Adipocyte (in vitro differentiated cells): ENCODE measurements around the gene CDH7.

Source experiments
- DNase-seq: peaks from one replicate; pipeline ENCODE4 v3.0.0-alpha.2; 2015; ENCODE audit warnings: low read depth
- H3K27me3 ChIP-seq: replicated peaks from 2 replicates; pipeline ENCODE4 v1.7.0; 2013; ENCODE audit warnings: mild to moderate bottlenecking, low read length, moderate library complexity; ENCODE audit not compliant: control insufficient read depth, insufficient read depth
- H3K36me3 ChIP-seq: 2 replicates; pipeline ENCODE4 v1.7.0; 2013; ENCODE audit warnings: low read length, mild to moderate bottlenecking, moderate library complexity; ENCODE audit not compliant: control insufficient read depth, insufficient read depth, severe bottlenecking
- H3K4me1 ChIP-seq: 2 replicates; pipeline ENCODE4 v1.7.0; 2013; ENCODE audit warnings: mild to moderate bottlenecking, low read length, moderate library complexity; ENCODE audit not compliant: control insufficient read depth, insufficient read depth
- H3K4me3 ChIP-seq: 2 replicates; pipeline ENCODE4 v1.7.0; 2013; ENCODE audit warnings: mild to moderate bottlenecking, low read length, moderate library complexity
- H3K9ac ChIP-seq: 2 replicates; pipeline ENCODE4 v1.7.0; 2013; ENCODE audit warnings: mild to moderate bottlenecking, low read length, moderate library complexity
- H3K9me3 ChIP-seq: 2 replicates; pipeline ENCODE4 v1.7.0; 2013; ENCODE audit warnings: mild to moderate bottlenecking, low read length, moderate library complexity; ENCODE audit not compliant: control insufficient read depth

The CDH7 gene

GRCh38 chr18:65835881-65836280 lies 85.1 kb downstream of the CDH7 start:
- Histone ChIP-seq H3K9me3 (no peaks in the 10 kb centered on the region), H3K9ac (no peak overlapping the region), H3K27me3 (no peaks in the 10 kb centered on the region), H3K4me3 (no peak overlapping the region), H3K36me3 (no peaks in the 10 kb centered on the region), H3K4me1 (no peaks in the 10 kb centered on the region)
- no peak for DNase-seq

GRCh38 chr18:65846107-65846506 lies 95.3 kb downstream of the CDH7 start:
- H3K27me3 ChIP-seq = no peaks in the 10 kb centered on the region
- no peak overlapping the region for H3K9ac ChIP-seq
- DNase-seq = no peak
- H3K9me3 ChIP-seq = no peaks in the 10 kb centered on the region
- no peaks in the 10 kb centered on the region for H3K4me1 ChIP-seq
- H3K36me3 ChIP-seq = no peaks in the 10 kb centered on the region
- no peak overlapping the region for H3K4me3 ChIP-seq

DNA sequence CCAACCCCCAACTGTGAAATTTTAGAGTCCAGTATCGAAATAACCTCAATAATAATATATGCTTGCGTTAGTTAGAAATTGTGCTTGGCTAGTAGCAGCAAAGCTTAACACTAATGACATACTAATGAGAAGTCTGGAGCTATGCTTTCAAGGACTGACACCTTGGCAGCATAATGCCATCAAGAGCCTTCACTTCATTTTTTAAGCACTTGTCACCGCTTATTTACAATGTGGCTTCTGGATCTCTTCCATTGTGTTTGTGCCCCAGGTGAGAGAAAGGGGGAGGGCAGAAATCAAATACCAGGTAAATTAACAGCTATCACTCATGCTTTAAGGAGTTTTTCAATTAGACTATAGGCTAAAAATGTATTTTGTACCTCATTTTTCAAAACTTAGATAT lies 101.5 kb downstream of the CDH7 start:
- Histone ChIP-seq H3K36me3 (no peaks in the 10 kb centered on the region), H3K9me3 (no peaks in the 10 kb centered on the region), H3K4me3 (no peak overlapping the region), H3K4me1 (no peaks in the 10 kb centered on the region), H3K9ac (no peak overlapping the region), H3K27me3 (no peaks in the 10 kb centered on the region)
- no peak for DNase-seq

- no peaks in the 10 kb centered on the region for H3K9me3 ChIP-seq
- H3K36me3 ChIP-seq = no peaks in the 10 kb centered on the region
- no peak overlapping the region for H3K9ac ChIP-seq
- no peak for DNase-seq
- H3K4me1 ChIP-seq = no peaks in the 10 kb centered on the region
- H3K4me3 ChIP-seq = no peak overlapping the region
- H3K27me3 ChIP-seq = no peaks in the 10 kb centered on the region
Observed at GRCh38 chr18:65859075-65859474, 108.3 kb downstream of the CDH7 start.

DNA sequence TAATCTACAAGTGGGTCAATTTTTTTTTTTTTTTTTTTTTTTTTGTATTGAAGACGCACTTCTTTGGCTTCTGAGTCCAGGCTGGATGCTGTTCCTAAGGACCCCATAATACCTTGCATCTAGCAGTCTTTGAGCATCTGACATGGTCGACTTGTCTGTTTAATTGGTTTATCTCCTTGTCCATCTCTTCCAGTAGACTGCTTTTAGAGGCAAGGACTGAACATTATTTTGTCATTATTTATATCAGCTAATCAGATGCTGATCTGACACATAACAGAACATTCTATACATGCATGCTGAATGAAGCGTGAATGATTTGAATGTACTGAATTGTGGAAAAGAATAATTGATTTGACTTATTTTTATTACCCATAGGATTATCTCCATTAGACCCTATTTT lies 118.7 kb downstream of the CDH7 start:
- Histone ChIP-seq H3K9ac (no peak overlapping the region), H3K27me3 (no peaks in the 10 kb centered on the region), H3K4me3 (no peak overlapping the region), H3K36me3 (no peaks in the 10 kb centered on the region), H3K4me1 (no peaks in the 10 kb centered on the region), H3K9me3 (no peaks in the 10 kb centered on the region)
- no peak for DNase-seq

DNA sequence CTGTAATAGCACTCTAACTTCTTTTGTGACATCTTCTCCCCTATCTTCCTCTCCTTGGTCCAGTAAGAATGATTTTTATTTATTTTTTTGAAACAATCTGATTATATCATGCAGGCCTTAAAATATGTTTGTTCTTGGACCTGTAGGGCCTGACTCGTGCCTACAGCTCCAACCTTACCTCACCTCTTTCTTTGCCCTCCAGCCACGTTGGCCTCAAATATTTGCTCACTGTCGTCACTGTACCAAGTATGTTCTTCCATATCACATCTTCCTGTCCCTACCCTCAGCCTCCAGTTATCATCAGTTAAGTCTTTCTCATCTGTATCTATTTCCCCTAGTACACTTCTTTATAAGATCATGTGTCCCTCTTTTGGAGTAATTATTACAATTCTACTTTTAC lies 125.5 kb downstream of the CDH7 start:
- H3K9me3 ChIP-seq = no peaks in the 10 kb centered on the region
- H3K4me3 ChIP-seq = no peak overlapping the region
- no peaks in the 10 kb centered on the region for H3K27me3 ChIP-seq
- no peak for DNase-seq
- H3K4me1 ChIP-seq = no peaks in the 10 kb centered on the region
- H3K9ac ChIP-seq = no peak overlapping the region
- no peaks in the 10 kb centered on the region for H3K36me3 ChIP-seq

GRCh38 chr18:65897292-65897691 lies 146.5 kb downstream of the CDH7 start:
- H3K4me3 ChIP-seq = no peak overlapping the region
- DNase-seq = no peak
- H3K4me1 ChIP-seq = no peaks in the 10 kb centered on the region
- H3K9me3 ChIP-seq = no peaks in the 10 kb centered on the region
- no peak overlapping the region for H3K9ac ChIP-seq
- no peaks in the 10 kb centered on the region for H3K36me3 ChIP-seq
- no peaks in the 10 kb centered on the region for H3K27me3 ChIP-seq

DNA sequence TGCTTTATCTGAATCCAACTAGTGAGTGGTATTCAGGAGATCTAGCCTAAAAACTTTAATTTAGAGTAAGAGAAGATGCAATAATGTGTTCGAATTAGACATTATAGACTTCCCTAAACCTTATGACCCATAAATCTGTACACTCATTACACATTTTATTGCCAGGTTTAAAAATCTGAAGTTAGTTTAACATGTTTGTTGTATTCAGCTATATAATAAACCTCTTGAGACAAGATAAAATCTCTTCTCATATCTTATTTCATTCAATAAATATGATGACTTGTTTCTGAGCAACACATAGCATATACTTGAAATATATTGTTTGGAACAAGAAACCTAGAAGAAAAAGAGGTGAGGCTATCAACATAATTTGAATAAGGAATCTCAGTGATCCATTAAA lies 150.7 kb downstream of the CDH7 start:
- no peaks in the 10 kb centered on the region for H3K36me3 ChIP-seq
- H3K4me1 ChIP-seq = no peaks in the 10 kb centered on the region
- H3K9ac ChIP-seq = no peak overlapping the region
- H3K9me3 ChIP-seq = no peaks in the 10 kb centered on the region
- no peak for DNase-seq
- no peak overlapping the region for H3K4me3 ChIP-seq
- H3K27me3 ChIP-seq = no peaks in the 10 kb centered on the region

- no peaks in the 10 kb centered on the region for H3K36me3 ChIP-seq
- no peaks in the 10 kb centered on the region for H3K27me3 ChIP-seq
Observed at GRCh38 chr18:65906621-65907034, 155.8 kb downstream of the CDH7 start.

DNA sequence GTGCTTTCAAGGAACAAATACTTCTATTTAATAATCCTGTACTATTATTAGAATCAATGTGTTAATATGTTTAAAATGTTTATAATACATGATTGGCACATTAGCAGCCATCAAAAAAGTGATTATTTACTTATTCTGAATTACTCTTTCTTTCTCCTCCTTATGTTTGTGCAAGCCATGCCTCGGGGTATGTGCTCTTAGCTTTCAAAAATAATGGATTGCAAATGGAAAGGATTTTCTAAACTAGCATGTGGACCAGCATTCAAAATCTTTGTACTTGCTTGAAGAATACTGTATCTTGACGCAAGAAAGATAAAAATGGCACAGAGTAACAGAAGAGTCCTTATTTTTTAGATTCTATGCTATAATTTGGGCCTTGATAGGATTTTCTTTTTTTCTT lies 156.5 kb downstream of the CDH7 start:
- Histone ChIP-seq H3K9ac (no peak overlapping the region), H3K9me3 (no peaks in the 10 kb centered on the region), H3K36me3 (no peaks in the 10 kb centered on the region), H3K27me3 (no peaks in the 10 kb centered on the region), H3K4me3 (no peak overlapping the region), H3K4me1 (no peaks in the 10 kb centered on the region)
- no peak for DNase-seq

More at GRCh38 chr18:65906621-65907034, 155.8 kb downstream of the CDH7 start:
- no peak overlapping the region for H3K9ac ChIP-seq
- no peak overlapping the region for H3K4me3 ChIP-seq
- H3K4me1 ChIP-seq = no peaks in the 10 kb centered on the region
- DNase-seq = no peak
- no peaks in the 10 kb centered on the region for H3K9me3 ChIP-seq

- no peak overlapping the region for H3K9ac ChIP-seq
- H3K4me3 ChIP-seq = no peak overlapping the region
- no peaks in the 10 kb centered on the region for H3K4me1 ChIP-seq
- H3K36me3 ChIP-seq = no peaks in the 10 kb centered on the region
- H3K27me3 ChIP-seq = no peaks in the 10 kb centered on the region
- DNase-seq = no peak
- no peaks in the 10 kb centered on the region for H3K9me3 ChIP-seq
Observed at GRCh38 chr18:65919018-65919417, 168.2 kb downstream of the CDH7 start.

GRCh38 chr18:65919663-65920062 lies 168.9 kb downstream of the CDH7 start:
- no peak overlapping the region for H3K4me3 ChIP-seq
- H3K36me3 ChIP-seq = no peaks in the 10 kb centered on the region
- H3K27me3 ChIP-seq = no peaks in the 10 kb centered on the region
- H3K9ac ChIP-seq = no peak overlapping the region
- no peaks in the 10 kb centered on the region for H3K9me3 ChIP-seq
- H3K4me1 ChIP-seq = no peaks in the 10 kb centered on the region
- DNase-seq = no peak
